ENCODE results near the gene APBA1. TPM values are rescaled to one million over a fixed set of nuclear protein-coding genes. Genes with fewer than 3 reads are reported as not detected.

The APBA1 gene
- polyA plus RNA-seq, 1 donor (not counting 4 experiments of a cell fraction or from before 2014, with no cell fraction given): 0.66 TPM

DNA sequence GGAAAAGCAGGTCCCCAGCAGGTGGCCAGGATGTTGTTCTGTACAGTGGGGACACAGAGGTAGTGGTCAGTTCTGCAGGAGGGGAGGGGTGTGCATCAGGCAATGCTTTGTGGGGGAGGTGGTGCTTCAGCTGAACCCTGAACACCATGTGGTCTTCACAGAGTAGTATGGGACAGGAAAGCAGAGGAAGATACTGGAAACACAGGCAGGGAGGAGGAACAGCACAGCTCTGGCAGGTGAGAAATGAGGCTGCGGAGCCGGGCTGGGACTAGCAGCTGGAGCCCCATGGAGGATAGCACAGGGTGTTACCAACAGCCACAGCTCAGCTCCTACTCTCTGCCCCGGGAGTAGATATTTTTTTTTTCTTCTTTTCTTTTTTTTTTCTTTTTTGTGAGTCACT lies 185.7 kb downstream of the APBA1 start:
- H3K36me3 ChIP-seq (ENCODE audit: control insufficient read depth in 2 of 2, extremely low read depth in 1 of 2, insufficient read depth in 2 of 2, low read length in 2 of 2): no peaks in the 10 kb centered on the region
- H3K79me2 ChIP-seq (ENCODE audit: control insufficient read depth, insufficient read depth, low read length): no peaks in the 10 kb centered on the region
- H3K9ac ChIP-seq (ENCODE audit: control insufficient read depth, extremely low read depth, insufficient read depth, low read length): no peak overlapping the region
- no peak overlapping the region for H2AFZ ChIP-seq (ENCODE audit: control insufficient read depth, low read length)
- H3K9me3 ChIP-seq (ENCODE audit: control insufficient read depth, low read depth, low read length): no peaks in the 10 kb centered on the region
- DNase-seq (ENCODE audit: low read depth, low spot score): no peak
- no peak overlapping the region for H3K4me3 ChIP-seq (ENCODE audit: control insufficient read depth in 2 of 3, extremely low read depth in 1 of 3, insufficient read depth in 2 of 3, low read depth in 1 of 3, low read length in 3 of 3)
- no peaks in the 10 kb centered on the region for H3K4me1 ChIP-seq (ENCODE audit: control insufficient read depth, extremely low read depth, insufficient read depth, low read length)
- no peaks in the 10 kb centered on the region for H3K27me3 ChIP-seq (ENCODE audit: control insufficient read depth, extremely low read depth, insufficient read depth, low read length)
- FAIRE-seq: no peak
- H4K20me1 ChIP-seq (ENCODE audit: control insufficient read depth, extremely low read depth, insufficient read depth, low read length): no peaks in the 10 kb centered on the region
- TF ChIP-seq CTCF (optimal IDR thresholded peaks at IDR 0.05 in 1 of 3, IDR thresholded peaks at IDR 0.05 in 1 of 3, conservative IDR thresholded peaks at IDR 0.05 in 1 of 3; ENCODE audit: extremely low read depth in 1 of 3, insufficient read depth in 2 of 3, low read length in 3 of 3): no peak
- no peak for TF ChIP-seq EZH2 (IDR thresholded peaks at IDR 0.05; ENCODE audit: low read length)
- no peak overlapping the region for H3K4me2 ChIP-seq (ENCODE audit: control insufficient read depth, extremely low read depth, insufficient read depth, low read depth, low read length)
- no peaks in the 10 kb centered on the region for H3K9me1 ChIP-seq (ENCODE audit: control insufficient read depth, extremely low read depth, insufficient read depth, low read length)
- dilution Hi-C loops (cut with MboI; ENCODE audit: extremely low pct_ligation_motif_present, low sequenced_read_pairs): no loop called here
- H3K27ac ChIP-seq (ENCODE audit: control insufficient read depth, insufficient read depth, low read length): no peak overlapping the region

DNA sequence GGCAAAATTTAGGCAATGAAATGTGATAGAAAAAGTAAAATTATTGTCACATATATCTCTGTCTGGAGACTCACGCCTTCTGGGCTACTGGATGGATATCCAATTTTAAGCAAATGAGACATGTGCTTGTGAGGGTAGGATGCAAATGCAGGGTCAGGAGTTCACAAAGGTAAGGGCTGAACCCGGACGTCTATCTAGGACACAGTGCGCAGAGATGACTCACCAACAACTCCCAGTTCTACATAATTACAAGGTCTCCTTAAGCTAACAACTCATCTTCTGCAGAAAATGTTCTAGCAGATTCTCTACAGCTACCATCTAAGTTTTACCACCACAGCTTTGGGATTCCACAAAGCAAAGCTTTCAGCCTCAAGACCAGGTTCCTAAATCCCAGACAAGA lies 186.7 kb downstream of the APBA1 start:
- DNase-seq (ENCODE audit: low read depth, low spot score) (no peak), FAIRE-seq (peak; percentile 56)
- dilution Hi-C loops (cut with MboI; ENCODE audit: extremely low pct_ligation_motif_present, low sequenced_read_pairs): no loop called here
- Histone ChIP-seq H3K27me3 (ENCODE audit: control insufficient read depth, extremely low read depth, insufficient read depth, low read length) (no peaks in the 10 kb centered on the region), H3K9ac (ENCODE audit: control insufficient read depth, extremely low read depth, insufficient read depth, low read length) (no peak overlapping the region), H3K79me2 (ENCODE audit: control insufficient read depth, insufficient read depth, low read length) (no peaks in the 10 kb centered on the region), H3K9me3 (ENCODE audit: control insufficient read depth, low read depth, low read length) (no peaks in the 10 kb centered on the region), H4K20me1 (ENCODE audit: control insufficient read depth, extremely low read depth, insufficient read depth, low read length) (no peaks in the 10 kb centered on the region), H3K4me1 (ENCODE audit: control insufficient read depth, extremely low read depth, insufficient read depth, low read length) (no peaks in the 10 kb centered on the region), H3K27ac (ENCODE audit: control insufficient read depth, insufficient read depth, low read length) (no peak overlapping the region), H3K4me3 (ENCODE audit: control insufficient read depth in 2 of 3, extremely low read depth in 1 of 3, insufficient read depth in 2 of 3, low read depth in 1 of 3, low read length in 3 of 3) (no peak overlapping the region), H3K4me2 (ENCODE audit: control insufficient read depth, extremely low read depth, insufficient read depth, low read depth, low read length) (no peak overlapping the region), H2AFZ (ENCODE audit: control insufficient read depth, low read length) (no peak overlapping the region), H3K9me1 (ENCODE audit: control insufficient read depth, extremely low read depth, insufficient read depth, low read length) (no peaks in the 10 kb centered on the region), H3K36me3 (ENCODE audit: control insufficient read depth in 2 of 2, extremely low read depth in 1 of 2, insufficient read depth in 2 of 2, low read length in 2 of 2) (no peaks in the 10 kb centered on the region)
- TF ChIP-seq CTCF (optimal IDR thresholded peaks at IDR 0.05 in 1 of 3, IDR thresholded peaks at IDR 0.05 in 1 of 3, conservative IDR thresholded peaks at IDR 0.05 in 1 of 3; ENCODE audit: extremely low read depth in 1 of 3, insufficient read depth in 2 of 3, low read length in 3 of 3): no peak
- no peak for TF ChIP-seq EZH2 (IDR thresholded peaks at IDR 0.05; ENCODE audit: low read length)

All from keratinocyte (primary cell).